Ascending aorta (tissue), 2 donors: ENCODE results near the gene GLT8D2. TPM values are rescaled to one million over a fixed set of nuclear protein-coding genes. Genes with fewer than 3 reads are reported as not detected.

Experiments
- DNase-seq, 2 donors: peaks; one replicate each; pipeline ENCODE4 v3.0.0-alpha.2; 2019; ENCODE audit warnings: low spot score in 2 of 2
- H3K27ac ChIP-seq, 2 donors: fragments of 200-600 bp; sonication (generic); one replicate each; pipeline ENCODE4 v1.5.1; 2016 to 2017; ENCODE audit warnings: mild to moderate bottlenecking in 1 of 2
- H3K27me3 ChIP-seq: fragments of 200-600 bp; sonication (generic); one replicate; pipeline ENCODE4 v1.5.1; 2017
- H3K36me3 ChIP-seq, 2 donors: fragments of 200-600 bp; sonication (generic); one replicate each; pipeline ENCODE4 v1.5.1; 2016
- H3K4me1 ChIP-seq, 2 donors: fragments of 200-600 bp; sonication (generic); one replicate each; pipeline ENCODE4 v1.5.1; 2016 to 2017; ENCODE audit warnings: mild to moderate bottlenecking in 1 of 2
- H3K4me3 ChIP-seq, 2 donors: fragments of 200-600 bp; sonication (generic); one replicate each; pipeline ENCODE4 v1.5.1; 2016 to 2017; ENCODE audit warnings: mild to moderate bottlenecking in 1 of 2
- H3K9me3 ChIP-seq, 2 donors: fragments of 200-600 bp; sonication (generic); one replicate each; pipeline ENCODE4 v1.5.1; 2016
- intact Hi-C: fragments of 100-400 bp; cut with DNase I; formaldehyde crosslinking; loops from one replicate; pipeline ENCODE4 v1.15.1; 2023
- total RNA-seq: library from RNA; depleted of rRNA; stranded (reverse); fragments of >200 nt; gene quantifications from one replicate; pipeline ENCODE4 v1.1.0, GENCODE V29; 2016
- TF ChIP-seq, protein P1 (sequence below), 3 experiments: fragments of 200-600 bp in 2 of 3; fragments of 450-650 bp in 1 of 3; sonication (generic) in 2 of 3; IDR thresholded peaks; one replicate each; pipeline ENCODE4 v1.5.1; 2016 to 2019; ENCODE audit warnings: antibody characterized with exemption in 3 of 3, mild to moderate bottlenecking in 1 of 3, moderate library complexity in 1 of 3

Gene GLT8D2
- total RNA-seq, 1 donor from 2014 or later = 72.3 TPM

- Histone ChIP-seq H3K4me3 (no peak overlapping the region), H3K27me3 (no peaks in the 10 kb centered on the region), H3K4me1 (peaks cover 0 to 9% of the 10 kb centered on the region in 2 donors), H3K36me3 (no peaks in the 10 kb centered on the region), H3K27ac (no peak overlapping the region), H3K9me3 (no peaks in the 10 kb centered on the region)
- intact Hi-C loops = loop anchor here (5.0 kb wide), 1 partner anchor 52 kb away; no protein-coding TSS in a partner anchor
- TF ChIP-seq, protein P1, sequence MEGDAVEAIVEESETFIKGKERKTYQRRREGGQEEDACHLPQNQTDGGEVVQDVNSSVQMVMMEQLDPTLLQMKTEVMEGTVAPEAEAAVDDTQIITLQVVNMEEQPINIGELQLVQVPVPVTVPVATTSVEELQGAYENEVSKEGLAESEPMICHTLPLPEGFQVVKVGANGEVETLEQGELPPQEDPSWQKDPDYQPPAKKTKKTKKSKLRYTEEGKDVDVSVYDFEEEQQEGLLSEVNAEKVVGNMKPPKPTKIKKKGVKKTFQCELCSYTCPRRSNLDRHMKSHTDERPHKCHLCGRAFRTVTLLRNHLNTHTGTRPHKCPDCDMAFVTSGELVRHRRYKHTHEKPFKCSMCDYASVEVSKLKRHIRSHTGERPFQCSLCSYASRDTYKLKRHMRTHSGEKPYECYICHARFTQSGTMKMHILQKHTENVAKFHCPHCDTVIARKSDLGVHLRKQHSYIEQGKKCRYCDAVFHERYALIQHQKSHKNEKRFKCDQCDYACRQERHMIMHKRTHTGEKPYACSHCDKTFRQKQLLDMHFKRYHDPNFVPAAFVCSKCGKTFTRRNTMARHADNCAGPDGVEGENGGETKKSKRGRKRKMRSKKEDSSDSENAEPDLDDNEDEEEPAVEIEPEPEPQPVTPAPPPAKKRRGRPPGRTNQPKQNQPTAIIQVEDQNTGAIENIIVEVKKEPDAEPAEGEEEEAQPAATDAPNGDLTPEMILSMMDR (IDR thresholded peaks at IDR 0.05) = no peak
- no peak for DNase-seq
These were observed 4.8 kb upstream of the GLT8D2 start for GRCh38 chr12:104054681-104055346.

- Histone ChIP-seq H3K4me3 (peak overlapping the region; percentile 57 to 76), H3K27ac (peak overlapping the region; percentile 77 to 88), H3K36me3 (no peaks in the 10 kb centered on the region), H3K27me3 (no peaks in the 10 kb centered on the region), H3K4me1 (peaks cover under 1 to 25% of the 10 kb centered on the region in 2 donors), H3K9me3 (no peaks in the 10 kb centered on the region)
- intact Hi-C loops = no loop called here
- TF ChIP-seq, protein P1 (IDR thresholded peaks at IDR 0.05) = no peak
- DNase-seq = no peak
These were observed 449 bp upstream of the GLT8D2 start for GRCh38 chr12:104050436-104050835.

- TF ChIP-seq, protein P1 (IDR thresholded peaks at IDR 0.05) = no peak
- Histone ChIP-seq H3K36me3 (no peaks in the 10 kb centered on the region), H3K4me1 (peaks cover 7 to 30% of the 10 kb centered on the region in 2 donors), H3K27ac (peak overlapping the region; percentile 77 to 88), H3K9me3 (no peaks in the 10 kb centered on the region), H3K27me3 (no peaks in the 10 kb centered on the region), H3K4me3 (peak overlapping the region; percentile 57 to 76)
- intact Hi-C loops = loop anchor here (2.0 kb wide), 1 partner anchor 15 kb away; the partner anchor contains the start of gene HCFC2
- no peak for DNase-seq
These were observed 597 bp downstream of the GLT8D2 start for GRCh38 chr12:104049278-104049902.

GRCh38 chr12:104048811-104049210 is 1.2 kb downstream of the GLT8D2 start:
- H3K27me3 ChIP-seq = no peaks in the 10 kb centered on the region
- peak overlapping the region; percentile 57 to 76 for H3K4me3 ChIP-seq
- no peak for DNase-seq
- intact Hi-C loops = loop anchor here (1.0 to 2.0 kb wide), 2 partner anchors 16 to 83 kb away; partner anchors contain the start of gene HCFC2
- H3K4me1 ChIP-seq = peaks cover 7 to 30% of the 10 kb centered on the region in 2 donors
- no peaks in the 10 kb centered on the region for H3K9me3 ChIP-seq
- no peaks in the 10 kb centered on the region for H3K36me3 ChIP-seq
- H3K27ac ChIP-seq = peak overlapping the region; percentile 77 to 88
- TF ChIP-seq, protein P1 (IDR thresholded peaks at IDR 0.05) = no peak

- peak overlapping the region; percentile 58 to 77 for H3K27ac ChIP-seq
- TF ChIP-seq, protein P1 (IDR thresholded peaks at IDR 0.05) = no peak
- intact Hi-C loops = loop anchor here (1.0 to 2.0 kb wide), 2 partner anchors 17 to 82 kb away; partner anchors contain the start of gene HCFC2
These were observed 1.8 kb downstream of the GLT8D2 start for GRCh38 chr12:104048162-104048561.

More at GRCh38 chr12:104048162-104048561, 1.8 kb downstream of the GLT8D2 start:
- Histone ChIP-seq H3K4me1 (peaks cover 7 to 30% of the 10 kb centered on the region in 2 donors), H3K27me3 (no peaks in the 10 kb centered on the region), H3K36me3 (no peaks in the 10 kb centered on the region), H3K4me3 (peak overlapping the region; percentile 57 to 76), H3K9me3 (no peaks in the 10 kb centered on the region)
- DNase-seq = no peak
